Esophagus muscularis mucosa (tissue), 4 donors: Measurements from ENCODE around the gene TLL2. TPM values are rescaled to one million over a fixed set of nuclear protein-coding genes. Genes with fewer than 3 reads are reported as not detected.

ENCODE experiments used
- DNase-seq: peaks from one replicate; pipeline ENCODE4 v3.0.0-alpha.2; 2017; ENCODE audit errors: extremely low spot score
- H3K27ac ChIP-seq, 4 donors: fragments of 200-600 bp; sonication (generic); replicated peaks in 1 of 4; 1 replicate in 3 of 4; 2 replicates in 1 of 4; pipeline ENCODE4 v1.5.1; 2016 to 2019; ENCODE audit warnings: mild to moderate bottlenecking in 1 of 4
- H3K27me3 ChIP-seq, 4 donors: fragments of 200-600 bp; sonication (generic); one replicate each; pipeline versions ENCODE4 v1.5.1 to v1.6.0; 2016 to 2019
- H3K36me3 ChIP-seq, 4 donors: fragments of 200-600 bp; sonication (generic); one replicate each; pipeline ENCODE4 v1.5.1; 2016 to 2019
- H3K4me1 ChIP-seq, 4 donors: fragments of 200-600 bp; sonication (generic); one replicate each; pipeline ENCODE4 v1.5.1; 2016 to 2019
- H3K4me3 ChIP-seq, 4 donors: fragments of 200-600 bp; sonication (generic); 1 replicate in 2 of 4; 2 replicates in 2 of 4; pipeline ENCODE4 v1.5.1; 2016 to 2019; ENCODE audit warnings: mild to moderate bottlenecking in 4 of 4, moderate library complexity in 1 of 4
- H3K9me3 ChIP-seq, 4 donors: fragments of 200-600 bp; sonication (generic); 1 replicate in 3 of 4; 2 replicates in 1 of 4; pipeline ENCODE4 v1.5.1; 2016 to 2019
- EP300 ChIP-seq: sonication (generic); formaldehyde crosslinking; IDR thresholded peaks from one replicate; pipeline ENCODE4 v1.6.1; 2017; ENCODE audit warnings: antibody characterized with exemption
- POLR2A ChIP-seq: fragments of 450-650 bp; IDR thresholded peaks from one replicate; pipeline ENCODE4 v1.6.1; 2017; ENCODE audit warnings: antibody characterized with exemption, moderate library complexity, mild to moderate bottlenecking, low read depth
- POLR2AphosphoS5 ChIP-seq, 2 donors: sonication (generic); formaldehyde crosslinking; IDR thresholded peaks; one replicate each; pipeline ENCODE4 v1.6.1; 2017; ENCODE audit warnings: antibody characterized with exemption in 2 of 2
- WGBS: methylation state at CpG from one replicate; pipeline ENCODE4 v1.1.5; 2018; 5-methylcytosine and 5-hydroxymethylcytosine counted together
- intact Hi-C: fragments of 100-400 bp; cut with DNase I; formaldehyde crosslinking; loops from one replicate; pipeline ENCODE4 v1.15.1; 2023
- total RNA-seq, 4 donors: library from RNA; depleted of rRNA; stranded (reverse); fragments of >200 nt; gene quantifications; one replicate each; pipeline versions ENCODE4 v1.1.0 to v1.2.1, GENCODE V29; 2016
- TF ChIP-seq, protein P1 (sequence below), 3 experiments: fragments of 200-600 bp in 2 of 3; fragments of 450-650 bp in 1 of 3; sonication (generic) in 2 of 3; IDR thresholded peaks; one replicate each; pipeline ENCODE4 v1.5.1; 2017 to 2019; ENCODE audit warnings: antibody characterized with exemption in 3 of 3, mild to moderate bottlenecking in 2 of 3, moderate library complexity in 1 of 3

TLL2 gene
- total RNA-seq, 4 donors from 2014 or later, result 0.17 to 2.1 (median 0.27) TPM

DNA sequence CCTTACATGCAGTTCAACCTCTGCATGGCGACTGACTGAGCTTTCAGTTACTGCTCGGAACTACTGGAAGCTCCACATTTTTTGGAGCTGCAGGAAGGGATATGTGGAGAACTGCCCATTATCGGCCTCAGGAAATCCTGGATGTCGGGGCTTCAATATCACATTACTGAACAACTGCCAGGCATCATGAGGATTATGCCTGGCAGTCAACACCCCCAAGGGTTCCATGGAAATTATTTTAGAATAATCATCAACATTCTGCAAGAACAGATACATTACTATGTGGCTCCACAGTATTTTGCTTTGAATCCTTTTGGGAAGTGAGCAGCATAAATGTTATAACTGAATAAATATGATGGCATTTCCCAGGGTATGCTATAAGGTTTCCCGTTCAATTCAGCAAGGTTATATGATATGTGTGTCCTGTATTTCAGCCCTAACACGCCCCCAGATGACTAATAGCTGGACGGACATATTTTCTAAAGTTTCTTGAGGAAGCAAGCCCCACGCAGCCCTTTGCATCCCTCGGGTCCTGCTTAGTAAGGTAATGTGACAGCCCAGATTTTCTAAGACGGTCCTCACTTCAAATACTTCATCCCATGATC is 101.9 kb downstream of the TLL2 start:
- TF ChIP-seq, protein P1, sequence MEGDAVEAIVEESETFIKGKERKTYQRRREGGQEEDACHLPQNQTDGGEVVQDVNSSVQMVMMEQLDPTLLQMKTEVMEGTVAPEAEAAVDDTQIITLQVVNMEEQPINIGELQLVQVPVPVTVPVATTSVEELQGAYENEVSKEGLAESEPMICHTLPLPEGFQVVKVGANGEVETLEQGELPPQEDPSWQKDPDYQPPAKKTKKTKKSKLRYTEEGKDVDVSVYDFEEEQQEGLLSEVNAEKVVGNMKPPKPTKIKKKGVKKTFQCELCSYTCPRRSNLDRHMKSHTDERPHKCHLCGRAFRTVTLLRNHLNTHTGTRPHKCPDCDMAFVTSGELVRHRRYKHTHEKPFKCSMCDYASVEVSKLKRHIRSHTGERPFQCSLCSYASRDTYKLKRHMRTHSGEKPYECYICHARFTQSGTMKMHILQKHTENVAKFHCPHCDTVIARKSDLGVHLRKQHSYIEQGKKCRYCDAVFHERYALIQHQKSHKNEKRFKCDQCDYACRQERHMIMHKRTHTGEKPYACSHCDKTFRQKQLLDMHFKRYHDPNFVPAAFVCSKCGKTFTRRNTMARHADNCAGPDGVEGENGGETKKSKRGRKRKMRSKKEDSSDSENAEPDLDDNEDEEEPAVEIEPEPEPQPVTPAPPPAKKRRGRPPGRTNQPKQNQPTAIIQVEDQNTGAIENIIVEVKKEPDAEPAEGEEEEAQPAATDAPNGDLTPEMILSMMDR (IDR thresholded peaks at IDR 0.05), result no peak
- intact Hi-C loops, result no loop called here
- Histone ChIP-seq H3K36me3 (no peaks in the 10 kb centered on the region), H3K4me1 (peaks cover 10 to 14% (median 12%) of the 10 kb centered on the region in 4 donors), H3K4me3 (no peak overlapping the region), H3K27ac (no peak overlapping the region), H3K9me3 (no peaks in the 10 kb centered on the region), H3K27me3 (peaks cover 0 to 44% (median 0%) of the 10 kb centered on the region in 4 donors)
- 82% methylated on average over 10 of the region's 10 CpGs for WGBS
- no peak for DNase-seq

DNA sequence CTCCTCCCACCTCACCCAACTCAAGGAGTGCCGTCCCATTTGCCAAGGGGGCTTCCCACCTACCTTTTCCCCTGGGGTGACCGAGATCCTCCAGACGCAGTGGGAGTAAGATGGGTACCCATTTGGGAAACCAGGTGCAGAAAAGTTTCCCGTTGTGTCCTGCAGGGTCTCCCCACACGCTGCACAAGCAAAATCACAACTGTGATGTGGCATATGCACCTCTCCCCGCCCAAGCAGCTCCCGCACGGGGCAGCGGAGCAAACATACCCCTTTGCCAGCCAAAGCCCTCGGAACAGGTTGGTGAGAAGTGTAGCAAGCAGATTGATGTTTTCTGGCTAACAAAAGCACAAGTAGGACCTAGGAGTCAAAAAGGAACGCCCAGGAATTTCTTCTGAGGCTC is 103.4 kb downstream of the TLL2 start:
- no peaks in the 10 kb centered on the region for H3K36me3 ChIP-seq
- no peaks in the 10 kb centered on the region for H3K9me3 ChIP-seq
- peaks cover 0 to 10% (median 1%) of the 10 kb centered on the region in 4 donors for H3K4me1 ChIP-seq
- H3K27ac ChIP-seq, result no peak overlapping the region
- intact Hi-C loops, result no loop called here
- DNase-seq, result no peak
- WGBS, result 96% methylated on average over 11 of the region's 11 CpGs
- no peak overlapping the region for H3K4me3 ChIP-seq
- TF ChIP-seq, protein P1 (IDR thresholded peaks at IDR 0.05), result no peak
- TF ChIP-seq POLR2AphosphoS5 (IDR thresholded peaks at IDR 0.05), result no peak
- no peak for TF ChIP-seq POLR2A
- TF ChIP-seq EP300, result no peak
- H3K27me3 ChIP-seq, result peaks cover 0 to 57% (median 0%) of the 10 kb centered on the region in 4 donors

DNA sequence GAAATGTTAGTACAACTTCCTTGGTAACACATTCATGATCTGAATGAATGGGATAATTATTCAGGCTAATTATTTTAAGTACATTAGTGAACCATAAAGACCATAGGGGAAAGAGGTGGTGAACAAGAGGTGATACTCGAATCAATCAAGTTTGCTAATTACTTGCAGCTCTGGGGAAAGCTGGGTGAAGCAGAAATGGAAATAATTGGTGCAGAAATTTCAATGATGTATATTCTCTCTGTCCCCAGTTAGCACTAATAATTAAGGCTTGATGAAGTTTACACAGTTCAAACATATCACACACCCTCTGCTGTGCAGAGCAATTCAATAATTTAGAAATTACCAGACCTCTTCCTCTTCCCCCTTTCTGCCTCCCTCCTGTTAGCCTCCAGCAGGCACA is 105.5 kb downstream of the TLL2 start:
- 73% methylated on average over 1 of the region's 1 CpG for WGBS
- no peak for DNase-seq
- TF ChIP-seq, protein P1 (IDR thresholded peaks at IDR 0.05), result no peak
- TF ChIP-seq POLR2A, result no peak
- no peak for TF ChIP-seq POLR2AphosphoS5 (IDR thresholded peaks at IDR 0.05)
- no peak for TF ChIP-seq EP300
- no peak overlapping the region for H3K27ac ChIP-seq
- intact Hi-C loops, result no loop called here
- H3K36me3 ChIP-seq, result no peaks in the 10 kb centered on the region
- peaks cover 0 to 58% (median 0%) of the 10 kb centered on the region in 4 donors for H3K27me3 ChIP-seq
- H3K4me3 ChIP-seq, result no peak overlapping the region
- H3K4me1 ChIP-seq, result no peaks in the 10 kb centered on the region
- no peaks in the 10 kb centered on the region for H3K9me3 ChIP-seq

DNA sequence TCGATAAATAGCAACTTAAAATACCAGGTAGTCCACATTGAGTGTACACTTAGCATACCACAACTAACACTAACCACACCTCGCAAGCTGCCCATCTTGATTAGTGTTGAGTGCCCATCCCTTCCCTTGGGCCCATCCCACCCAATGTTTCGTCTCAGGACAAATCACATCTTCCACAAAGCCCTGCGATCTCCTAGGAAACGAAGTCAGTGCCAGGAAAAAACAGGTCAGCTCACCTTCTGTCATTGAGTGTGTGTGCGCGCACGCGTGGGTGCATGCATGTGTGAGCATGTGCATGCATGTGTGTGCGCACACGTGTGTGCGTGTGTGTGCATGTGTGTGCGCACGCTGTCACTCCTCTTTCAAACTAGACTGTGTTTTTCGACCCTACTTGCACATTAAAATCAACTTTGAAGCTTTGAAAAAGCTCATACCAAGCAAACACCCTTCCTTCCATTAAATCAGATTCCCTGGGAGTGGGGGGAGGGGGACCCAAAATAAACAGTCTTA is 106.1 kb downstream of the TLL2 start:
- Histone ChIP-seq H3K4me1 (no peaks in the 10 kb centered on the region), H3K4me3 (no peak overlapping the region), H3K36me3 (no peaks in the 10 kb centered on the region), H3K9me3 (no peaks in the 10 kb centered on the region), H3K27me3 (peaks cover 0 to 59% (median 0%) of the 10 kb centered on the region in 4 donors), H3K27ac (no peak overlapping the region)
- intact Hi-C loops, result no loop called here
- no peak for TF ChIP-seq POLR2AphosphoS5 (IDR thresholded peaks at IDR 0.05)
- TF ChIP-seq, protein P1 (IDR thresholded peaks at IDR 0.05), result no peak
- TF ChIP-seq EP300, result no peak
- TF ChIP-seq POLR2A, result no peak
- no peak for DNase-seq
- WGBS, result 82% methylated on average over 15 of the region's 15 CpGs

DNA sequence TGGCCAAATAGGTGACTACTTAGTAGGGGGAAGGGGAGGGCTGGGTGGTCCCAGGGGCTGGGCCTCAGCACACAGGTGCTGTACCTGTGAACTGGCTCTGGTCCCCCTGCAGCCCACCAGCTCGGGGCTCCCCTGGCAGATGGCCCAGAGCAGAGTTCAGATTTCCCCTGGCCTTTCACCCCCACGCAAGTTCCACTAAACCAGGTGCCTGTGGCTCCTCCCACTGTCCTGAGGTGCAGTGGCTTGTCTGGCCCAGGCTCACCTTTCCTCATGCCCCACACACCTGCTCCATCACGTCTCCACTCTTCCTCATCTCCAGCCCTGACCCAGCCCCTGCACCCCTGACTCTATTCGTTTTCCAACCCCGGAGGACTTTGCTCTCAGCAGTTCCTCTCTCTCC is 107.6 kb downstream of the TLL2 start:
- Histone ChIP-seq H3K27me3 (peaks cover 0 to 61% (median 0%) of the 10 kb centered on the region in 4 donors), H3K36me3 (no peaks in the 10 kb centered on the region), H3K9me3 (no peaks in the 10 kb centered on the region), H3K4me1 (peaks cover 0 to 2% (median 0%) of the 10 kb centered on the region in 4 donors), H3K27ac (no peak overlapping the region), H3K4me3 (no peak overlapping the region)
- 92% methylated on average over 5 of the region's 5 CpGs for WGBS
- TF ChIP-seq EP300 (no peak), POLR2A (no peak)
- intact Hi-C loops, result no loop called here
- DNase-seq, result no peak
